Measurements from ENCODE around the gene MYO7A.

MYO7A gene

GRCh38 chr11:77186302-77186701 is 58.3 kb downstream of the MYO7A start:
- DNase-seq (ENCODE audit: low spot score): no peak

- DNase-seq (ENCODE audit: low spot score): no peak
These were observed 59.2 kb downstream of the MYO7A start for GRCh38 chr11:77187111-77187750.

- DNase-seq (ENCODE audit: low spot score): peak; percentile 67
These were observed 60.0 kb downstream of the MYO7A start for GRCh38 chr11:77187776-77188632.

GRCh38 chr11:77188633-77189491 is 60.8 kb downstream of the MYO7A start:
- DNase-seq (ENCODE audit: low spot score): no peak

- no peak for DNase-seq (ENCODE audit: low spot score)
These were observed 61.7 kb downstream of the MYO7A start for GRCh38 chr11:77189588-77190210.

- no peak for DNase-seq (ENCODE audit: low spot score)
These were observed 62.5 kb downstream of the MYO7A start for GRCh38 chr11:77190331-77191075.

GRCh38 chr11:77191429-77191822 is 63.4 kb downstream of the MYO7A start:
- no peak for DNase-seq (ENCODE audit: low spot score)

- no peak for DNase-seq (ENCODE audit: low spot score)
These were observed 63.9 kb downstream of the MYO7A start for GRCh38 chr11:77191823-77192495.

- DNase-seq (ENCODE audit: low spot score): no peak
These were observed 65.1 kb downstream of the MYO7A start for GRCh38 chr11:77193167-77193566.

- no peak for DNase-seq (ENCODE audit: low spot score)
These were observed 66.1 kb downstream of the MYO7A start for GRCh38 chr11:77193911-77194830.

GRCh38 chr11:77195071-77195755 is 67.2 kb downstream of the MYO7A start:
- no peak for DNase-seq (ENCODE audit: low spot score)

GRCh38 chr11:77196961-77197360 is 68.9 kb downstream of the MYO7A start:
- no peak for DNase-seq (ENCODE audit: low spot score)

- DNase-seq (ENCODE audit: low spot score): no peak
These were observed 69.7 kb downstream of the MYO7A start for GRCh38 chr11:77197626-77198320.

GRCh38 chr11:77198440-77198849 is 70.4 kb downstream of the MYO7A start:
- DNase-seq (ENCODE audit: low spot score): no peak

- no peak for DNase-seq (ENCODE audit: low spot score)
These were observed 71.2 kb downstream of the MYO7A start for GRCh38 chr11:77199137-77199745.

- no peak for DNase-seq (ENCODE audit: low spot score)
These were observed 72.6 kb downstream of the MYO7A start for GRCh38 chr11:77200351-77201268.

- DNase-seq (ENCODE audit: low spot score): no peak
These were observed 73.3 kb downstream of the MYO7A start for GRCh38 chr11:77201370-77201769.

Measured in putamen (tissue), 1 donor.